ENCODE data around the gene MVB12B.

DNA sequence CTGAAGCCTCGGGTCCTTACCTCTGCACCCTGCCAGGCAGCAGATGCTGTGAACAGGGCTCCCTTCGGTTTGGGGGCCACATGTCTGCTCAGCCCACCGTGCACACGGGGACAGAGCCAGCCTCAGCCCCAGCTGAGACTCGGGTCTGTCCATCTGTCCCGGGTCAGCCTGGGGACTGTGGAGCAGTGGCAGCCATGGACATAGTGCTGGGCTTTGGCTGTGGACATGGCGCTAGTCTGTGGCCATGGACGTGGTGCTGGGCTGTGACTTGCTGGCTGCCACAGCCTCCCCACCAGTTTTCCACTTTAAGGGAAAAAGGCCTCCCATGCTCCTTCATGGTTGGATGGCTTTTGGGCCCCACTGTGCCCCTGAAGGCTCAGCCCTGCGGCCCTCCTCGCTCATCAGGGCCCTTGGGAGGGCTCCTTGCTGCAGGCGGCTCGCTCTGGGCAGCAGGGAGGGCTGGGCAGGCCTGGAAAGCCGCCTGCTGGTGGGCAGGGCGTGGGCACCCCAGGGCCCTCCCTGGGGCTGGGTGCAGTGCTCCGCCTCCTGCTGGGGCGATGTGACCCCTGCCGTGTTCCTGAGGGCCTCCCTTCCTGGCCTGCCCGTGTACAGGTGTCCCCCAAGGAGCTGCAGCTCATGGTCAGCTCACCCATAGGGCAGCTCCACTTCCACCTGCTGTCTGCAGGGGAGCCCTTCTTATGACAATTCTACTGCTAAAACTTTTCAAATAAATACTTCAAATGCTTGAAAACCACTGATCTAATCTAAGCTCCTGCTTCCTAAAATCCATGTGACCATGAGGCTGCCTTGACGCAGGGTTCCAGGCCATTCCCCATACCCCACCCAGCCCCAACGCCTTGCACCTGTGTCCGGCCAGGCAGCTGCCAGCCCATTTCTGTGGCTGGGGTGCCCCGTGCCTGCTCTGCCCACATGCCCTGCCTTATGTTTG lies 175.0 kb downstream of the MVB12B start:
- TF ChIP-seq, protein P1, sequence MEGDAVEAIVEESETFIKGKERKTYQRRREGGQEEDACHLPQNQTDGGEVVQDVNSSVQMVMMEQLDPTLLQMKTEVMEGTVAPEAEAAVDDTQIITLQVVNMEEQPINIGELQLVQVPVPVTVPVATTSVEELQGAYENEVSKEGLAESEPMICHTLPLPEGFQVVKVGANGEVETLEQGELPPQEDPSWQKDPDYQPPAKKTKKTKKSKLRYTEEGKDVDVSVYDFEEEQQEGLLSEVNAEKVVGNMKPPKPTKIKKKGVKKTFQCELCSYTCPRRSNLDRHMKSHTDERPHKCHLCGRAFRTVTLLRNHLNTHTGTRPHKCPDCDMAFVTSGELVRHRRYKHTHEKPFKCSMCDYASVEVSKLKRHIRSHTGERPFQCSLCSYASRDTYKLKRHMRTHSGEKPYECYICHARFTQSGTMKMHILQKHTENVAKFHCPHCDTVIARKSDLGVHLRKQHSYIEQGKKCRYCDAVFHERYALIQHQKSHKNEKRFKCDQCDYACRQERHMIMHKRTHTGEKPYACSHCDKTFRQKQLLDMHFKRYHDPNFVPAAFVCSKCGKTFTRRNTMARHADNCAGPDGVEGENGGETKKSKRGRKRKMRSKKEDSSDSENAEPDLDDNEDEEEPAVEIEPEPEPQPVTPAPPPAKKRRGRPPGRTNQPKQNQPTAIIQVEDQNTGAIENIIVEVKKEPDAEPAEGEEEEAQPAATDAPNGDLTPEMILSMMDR (IDR thresholded peaks at IDR 0.05 in 4 of 5, conservative IDR thresholded peaks at IDR 0.05 in 1 of 5) = no peak
- TF ChIP-seq POLR2A (IDR thresholded peaks at IDR 0.05) = no peak
